KMS-11 (cell line): ENCODE measurements around the gene LCP2.

Experiments used
- H2AFZ ChIP-seq: fragments of 200-600 bp; sonication (generic); 2 replicates; pipeline ENCODE4 v1.6.1; 2016; ENCODE audit warnings: antibody characterized with exemption, mixed run types, low read depth
- H3K27ac ChIP-seq: fragments of 200-600 bp; sonication (generic); 2 replicates; pipeline ENCODE4 v1.6.1; 2016; ENCODE audit warnings: mild to moderate bottlenecking, mixed run types
- H3K27me3 ChIP-seq: fragments of 200-600 bp; sonication (generic); 2 replicates; pipeline ENCODE4 v1.6.1; 2017; ENCODE audit warnings: mild to moderate bottlenecking, low read depth, mixed run types, moderate library complexity; ENCODE audit not compliant: insufficient read depth
- H3K36me3 ChIP-seq: fragments of 200-600 bp; sonication (generic); 2 replicates; pipeline ENCODE4 v1.6.1; 2017; ENCODE audit warnings: mild to moderate bottlenecking, mixed run types; ENCODE audit not compliant: insufficient read depth
- H3K4me1 ChIP-seq: fragments of 200-600 bp; sonication (generic); 2 replicates; pipeline ENCODE4 v1.6.1; 2016; ENCODE audit warnings: mild to moderate bottlenecking, low read depth, mixed run types; ENCODE audit not compliant: poor library complexity, severe bottlenecking
- H3K4me2 ChIP-seq: fragments of 200-600 bp; sonication (generic); 2 replicates; pipeline ENCODE4 v1.7.0; 2016; ENCODE audit warnings: mild to moderate bottlenecking, mixed run types
- H3K4me3 ChIP-seq: fragments of 200-600 bp; sonication (generic); IDR thresholded peaks from 2 replicates; pipeline ENCODE4 v1.6.1; 2017; ENCODE audit warnings: low read depth, low read length, mixed read lengths; ENCODE audit not compliant: insufficient read depth
- H3K79me2 ChIP-seq: fragments of 200-600 bp; sonication (generic); 2 replicates; pipeline ENCODE4 v1.6.1; 2016; ENCODE audit warnings: low read depth, mixed run types; ENCODE audit not compliant: insufficient read depth
- H3K9ac ChIP-seq: fragments of 200-600 bp; sonication (generic); 2 replicates; pipeline ENCODE4 v1.6.1; 2016; ENCODE audit warnings: mild to moderate bottlenecking, mixed run types
- H4K20me1 ChIP-seq: fragments of 200-600 bp; sonication (generic); 2 replicates; pipeline ENCODE4 v1.6.1; 2016; ENCODE audit warnings: mild to moderate bottlenecking, mixed run types; ENCODE audit not compliant: insufficient read depth
- CTCF ChIP-seq: fragments of 200-600 bp; sonication (generic); conservative IDR thresholded peaks from 2 replicates; pipeline ENCODE4 v1.6.1; 2017; ENCODE audit warnings: low read depth, mild to moderate bottlenecking, antibody characterized with exemption, low read length, moderate library complexity, mixed read lengths

The LCP2 gene

GRCh38 chr5:170267431-170268152 is 30.0 kb downstream of the LCP2 start:
- Histone ChIP-seq H3K79me2 (no peaks in the 10 kb centered on the region), H3K4me1 (no peaks in the 10 kb centered on the region), H4K20me1 (no peaks in the 10 kb centered on the region), H3K27ac (no peak overlapping the region), H2AFZ (no peak overlapping the region; the same call in 1 of the 2 replicates), H3K4me3 (no peak overlapping the region), H3K27me3 (no peaks in the 10 kb centered on the region), H3K9ac (no peak overlapping the region), H3K36me3 (no peaks in the 10 kb centered on the region), H3K4me2 (no peak overlapping the region)
- peak; percentile 63 for TF ChIP-seq CTCF

- TF ChIP-seq CTCF, result no peak
- H3K79me2 ChIP-seq, result no peaks in the 10 kb centered on the region
- H3K4me2 ChIP-seq, result no peak overlapping the region
- no peaks in the 10 kb centered on the region for H4K20me1 ChIP-seq
- H3K36me3 ChIP-seq, result no peaks in the 10 kb centered on the region
- no peak overlapping the region for H3K9ac ChIP-seq
- H3K27ac ChIP-seq, result no peak overlapping the region
- H3K4me1 ChIP-seq, result no peaks in the 10 kb centered on the region
- H2AFZ ChIP-seq, result no peak overlapping the region
- H3K27me3 ChIP-seq, result no peaks in the 10 kb centered on the region
- no peak overlapping the region for H3K4me3 ChIP-seq
Observed at GRCh38 chr5:170266570-170267381, 30.8 kb downstream of the LCP2 start.

- no peak for TF ChIP-seq CTCF
- Histone ChIP-seq H3K4me3 (no peak overlapping the region), H3K27ac (no peak overlapping the region), H3K4me1 (no peaks in the 10 kb centered on the region), H2AFZ (no peak overlapping the region), H3K79me2 (no peaks in the 10 kb centered on the region), H3K9ac (no peak overlapping the region), H4K20me1 (no peaks in the 10 kb centered on the region), H3K36me3 (no peaks in the 10 kb centered on the region), H3K27me3 (no peaks in the 10 kb centered on the region), H3K4me2 (no peak overlapping the region)
Observed at GRCh38 chr5:170265522-170265921, 32.1 kb downstream of the LCP2 start.

- H3K36me3 ChIP-seq, result no peaks in the 10 kb centered on the region
- no peak overlapping the region for H3K9ac ChIP-seq
- H3K4me1 ChIP-seq, result no peaks in the 10 kb centered on the region
- no peaks in the 10 kb centered on the region for H4K20me1 ChIP-seq
- TF ChIP-seq CTCF, result no peak
- no peak overlapping the region for H3K4me3 ChIP-seq
- H3K27ac ChIP-seq, result no peak overlapping the region
- no peak overlapping the region for H3K4me2 ChIP-seq
- no peak overlapping the region for H2AFZ ChIP-seq
- no peaks in the 10 kb centered on the region for H3K79me2 ChIP-seq
- no peaks in the 10 kb centered on the region for H3K27me3 ChIP-seq
Observed at GRCh38 chr5:170263906-170264305, 33.7 kb downstream of the LCP2 start.
